Right cardiac atrium (tissue), 5 donors: Measurements from ENCODE around the gene GCNT4. TPM values are rescaled to one million over a fixed set of nuclear protein-coding genes. Genes with fewer than 3 reads are reported as not detected.

ENCODE experiments used
- ATAC-seq, 2 donors: fragments of 200-7000 bp; cut with Tn5 transposase; one replicate each; pipeline versions ENCODE4 v1.8.0 to v1.9.1; 2020; ENCODE audit warnings: moderate library complexity in 2 of 2, mild to moderate bottlenecking in 1 of 2
- DNase-seq, 3 donors: peaks; one replicate each; pipeline ENCODE4 v3.0.0-alpha.2; 2020
- H3K27ac ChIP-seq: one replicate; pipeline ENCODE4 v1.5.1; 2013; ENCODE audit warnings: mild to moderate bottlenecking, low read length, control low read depth, moderate library complexity
- H3K27me3 ChIP-seq: one replicate; pipeline ENCODE4 v1.6.1; 2013; ENCODE audit not compliant: control insufficient read depth, insufficient read depth
- H3K4me1 ChIP-seq: one replicate; pipeline ENCODE4 v1.6.1; 2013; ENCODE audit warnings: low read length; ENCODE audit not compliant: control insufficient read depth, insufficient read depth
- H3K4me3 ChIP-seq: one replicate; pipeline ENCODE4 v1.5.1; 2013; ENCODE audit warnings: low read length, control low read depth
- H3K9me3 ChIP-seq: one replicate; pipeline ENCODE4 v1.6.1; 2013; ENCODE audit warnings: low read length; ENCODE audit not compliant: control insufficient read depth
- WGBS: extraction: QIAGEN DNeasy Blood & Tissue Kit; methylation state at CpG from one replicate; pipeline ENCODE4 v1.1.7; 2013; 5-methylcytosine and 5-hydroxymethylcytosine counted together
- intact Hi-C, 4 donors: fragments of 100-400 bp; cut with DNase I; formaldehyde crosslinking; loops; one replicate each; pipeline versions ENCODE4 v1.11.0 to v1.14.0; 2022 to 2023
- polyA plus RNA-seq: library from polyadenylated mRNA; stranded (reverse); fragments of 200-250 nt; gene quantifications from one replicate; pipeline ENCODE4 v1.2.3, GENCODE V29; 2013
- total RNA-seq, 4 donors: library from RNA; stranded (reverse); fragmentation: NEBNext Ultra II Directional; extraction: Animal tissue kit (Norgen Biotek cat#: 25700); gene quantifications; one replicate each; pipeline ENCODE4 v1.2.1, GENCODE V29; 2021
- donor health status: healthy with polysubstance abuse.
- donor health status: DM: no; HTN: yes; CAD: no.
- donor health status: DM: no; HTN: no; CAD: no.
- donor health status: DM: no; HTN: yes; CAD: no; lungs with severe emphysema.
- donor health status: DM: yes; HTN: yes; CAD: no.

The GCNT4 gene
- total and polyA plus RNA-seq, 5 donors = 0.26 to 0.34 (median 0.31) TPM

- DNase-seq = no peak
- intact Hi-C loops = no loop called here
- no peak overlapping the region for H3K4me3 ChIP-seq
- ATAC-seq = no peak
- WGBS = 75% methylated on average over 6 of the region's 6 CpGs
- no peaks in the 10 kb centered on the region for H3K27me3 ChIP-seq
- no peaks in the 10 kb centered on the region for H3K9me3 ChIP-seq
- H3K4me1 ChIP-seq = no peaks in the 10 kb centered on the region
- no peak overlapping the region for H3K27ac ChIP-seq
These were observed 18.1 kb downstream of the GCNT4 start for GRCh38 chr5:75034137-75034739.

- ATAC-seq (no peak), DNase-seq (no peak)
- 39% methylated on average over 3 of the region's 3 CpGs for WGBS
- Histone ChIP-seq H3K27ac (no peak overlapping the region), H3K4me3 (no peak overlapping the region), H3K27me3 (no peaks in the 10 kb centered on the region), H3K4me1 (no peaks in the 10 kb centered on the region), H3K9me3 (no peaks in the 10 kb centered on the region)
- intact Hi-C loops = no loop called here
These were observed 21.0 kb downstream of the GCNT4 start for GRCh38 chr5:75031366-75031765.

- no peak for ATAC-seq
- H3K9me3 ChIP-seq = no peaks in the 10 kb centered on the region
- intact Hi-C loops = no loop called here
- WGBS = 94% methylated on average over 3 of the region's 3 CpGs
- H3K27ac ChIP-seq = no peak overlapping the region
- H3K4me3 ChIP-seq = no peak overlapping the region
- DNase-seq = no peak
- H3K27me3 ChIP-seq = no peaks in the 10 kb centered on the region
- no peaks in the 10 kb centered on the region for H3K4me1 ChIP-seq
These were observed 24.3 kb downstream of the GCNT4 start for GRCh38 chr5:75028090-75028489.

GRCh38 chr5:75023368-75024159 is 28.8 kb downstream of the GCNT4 start:
- H3K27me3 ChIP-seq = no peaks in the 10 kb centered on the region
- no peak overlapping the region for H3K4me3 ChIP-seq
- H3K27ac ChIP-seq = no peak overlapping the region
- 62% methylated on average over 9 of the region's 9 CpGs for WGBS
- no peak for DNase-seq
- ATAC-seq = no peak
- no peaks in the 10 kb centered on the region for H3K9me3 ChIP-seq
- intact Hi-C loops = no loop called here
- no peaks in the 10 kb centered on the region for H3K4me1 ChIP-seq

GRCh38 chr5:75021800-75022199 is 30.6 kb downstream of the GCNT4 start:
- no peaks in the 10 kb centered on the region for H3K27me3 ChIP-seq
- ATAC-seq (no peak), DNase-seq (no peak)
- no peak overlapping the region for H3K27ac ChIP-seq
- intact Hi-C loops = no loop called here
- 81% methylated on average over 4 of the region's 4 CpGs for WGBS
- no peaks in the 10 kb centered on the region for H3K9me3 ChIP-seq
- H3K4me3 ChIP-seq = no peak overlapping the region
- no peaks in the 10 kb centered on the region for H3K4me1 ChIP-seq

GRCh38 chr5:75021219-75021618 is 31.1 kb downstream of the GCNT4 start:
- Histone ChIP-seq H3K27ac (no peak overlapping the region), H3K4me1 (no peaks in the 10 kb centered on the region), H3K4me3 (no peak overlapping the region), H3K27me3 (no peaks in the 10 kb centered on the region), H3K9me3 (no peaks in the 10 kb centered on the region)
- 41% methylated on average over 3 of the region's 3 CpGs for WGBS
- no peak for ATAC-seq
- DNase-seq = no peak
- intact Hi-C loops = no loop called here

- WGBS = 85% methylated on average over 10 of the region's 10 CpGs
- Histone ChIP-seq H3K4me3 (no peak overlapping the region), H3K4me1 (no peaks in the 10 kb centered on the region), H3K9me3 (no peaks in the 10 kb centered on the region), H3K27ac (no peak overlapping the region), H3K27me3 (no peaks in the 10 kb centered on the region)
- intact Hi-C loops = no loop called here
- DNase-seq (no peak), ATAC-seq (no peak)
These were observed 32.2 kb downstream of the GCNT4 start for GRCh38 chr5:75020016-75020656.

GRCh38 chr5:75018805-75019587 is 33.4 kb downstream of the GCNT4 start:
- intact Hi-C loops = no loop called here
- Histone ChIP-seq H3K27me3 (no peaks in the 10 kb centered on the region), H3K27ac (no peak overlapping the region), H3K9me3 (no peaks in the 10 kb centered on the region), H3K4me1 (no peaks in the 10 kb centered on the region), H3K4me3 (no peak overlapping the region)
- ATAC-seq (no peak), DNase-seq (no peak)
- 70% methylated on average over 7 of the region's 7 CpGs for WGBS

- no peak for DNase-seq
- ATAC-seq = no peak
- 78% methylated on average over 5 of the region's 5 CpGs for WGBS
These were observed 34.4 kb downstream of the GCNT4 start for GRCh38 chr5:75017971-75018370.

GRCh38 chr5:75016896-75017295 is 35.5 kb downstream of the GCNT4 start:
- Histone ChIP-seq H3K4me3 (no peak overlapping the region), H3K27me3 (no peaks in the 10 kb centered on the region), H3K9me3 (no peaks in the 10 kb centered on the region), H3K4me1 (no peaks in the 10 kb centered on the region), H3K27ac (no peak overlapping the region)
- 88% methylated on average over 3 of the region's 3 CpGs for WGBS
- DNase-seq (no peak), ATAC-seq (no peak)
- intact Hi-C loops = no loop called here

More at GRCh38 chr5:75017971-75018370, 34.4 kb downstream of the GCNT4 start:
- no peaks in the 10 kb centered on the region for H3K9me3 ChIP-seq
- no peaks in the 10 kb centered on the region for H3K27me3 ChIP-seq
- H3K27ac ChIP-seq = no peak overlapping the region
- intact Hi-C loops = no loop called here
- no peaks in the 10 kb centered on the region for H3K4me1 ChIP-seq
- no peak overlapping the region for H3K4me3 ChIP-seq

- H3K9me3 ChIP-seq = no peaks in the 10 kb centered on the region
- H3K27me3 ChIP-seq = no peaks in the 10 kb centered on the region
- DNase-seq (no peak), ATAC-seq (no peak)
- H3K27ac ChIP-seq = no peak overlapping the region
- 80% methylated on average over 1 of the region's 1 CpG for WGBS
- H3K4me1 ChIP-seq = no peaks in the 10 kb centered on the region
- intact Hi-C loops = no loop called here
- H3K4me3 ChIP-seq = no peak overlapping the region
These were observed 39.6 kb downstream of the GCNT4 start for GRCh38 chr5:75012748-75013147.
